Measurements from ENCODE around the gene EVL. TPM values are rescaled to one million over a fixed set of nuclear protein-coding genes. Genes with fewer than 3 reads are reported as not detected.

The EVL gene
- polyA plus RNA-seq, 3 donors, result 143 to 178 (median 162) TPM

DNA sequence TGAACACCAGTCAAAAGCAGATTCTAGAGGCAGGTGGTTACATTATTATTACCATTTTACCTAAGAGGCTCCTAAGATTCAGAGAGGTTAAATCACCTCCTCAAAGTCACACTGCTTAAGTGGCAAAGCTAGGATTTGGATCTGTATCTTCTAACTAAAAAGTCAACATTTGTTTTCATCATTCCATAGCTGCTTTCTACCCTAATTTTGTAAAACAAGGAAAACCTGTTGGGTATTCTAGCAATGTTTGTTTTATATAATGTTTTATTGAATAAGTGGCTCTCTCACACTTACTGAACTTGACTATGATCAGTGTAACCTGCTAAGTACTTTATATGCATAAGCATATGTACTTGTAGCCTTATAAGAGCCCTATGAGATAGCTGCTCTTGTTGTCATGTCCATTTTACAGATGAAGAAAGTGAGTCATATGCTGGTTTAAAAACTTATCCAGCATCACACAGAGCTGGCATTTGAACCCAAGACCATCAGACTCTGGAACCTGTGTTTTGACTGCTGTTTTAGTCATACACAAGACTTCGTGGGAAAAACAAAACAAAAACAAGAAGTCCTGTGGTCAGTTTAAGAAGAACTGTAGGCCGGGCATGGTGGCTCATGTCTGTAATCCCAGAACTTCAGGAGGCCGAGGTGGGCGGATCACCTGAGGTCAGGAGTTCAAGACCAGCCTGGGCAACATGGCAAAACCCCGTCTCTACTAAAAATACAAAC, 31.7 kb upstream of the EVL start:
- no peak for DNase-seq

DNA sequence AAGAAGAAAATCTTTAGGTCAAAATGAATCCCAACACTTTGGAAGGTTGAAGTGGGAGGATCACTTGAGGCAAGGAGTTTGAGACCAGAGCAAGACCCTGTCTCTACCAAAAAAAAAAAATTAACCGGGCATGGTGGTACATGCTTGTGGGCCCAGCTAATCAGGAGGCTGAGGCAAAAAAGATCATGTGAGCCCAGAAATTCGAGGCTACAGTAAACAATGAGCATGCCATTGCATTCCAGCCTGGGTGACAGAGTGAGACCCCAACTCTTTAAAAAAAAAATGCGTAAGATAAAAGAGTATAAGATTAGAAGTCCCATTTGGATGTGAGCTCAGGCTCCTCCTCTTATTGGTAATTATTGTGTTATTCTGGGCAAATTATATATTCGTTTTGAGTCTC, 30.8 kb upstream of the EVL start:
- DNase-seq, result no peak

DNA sequence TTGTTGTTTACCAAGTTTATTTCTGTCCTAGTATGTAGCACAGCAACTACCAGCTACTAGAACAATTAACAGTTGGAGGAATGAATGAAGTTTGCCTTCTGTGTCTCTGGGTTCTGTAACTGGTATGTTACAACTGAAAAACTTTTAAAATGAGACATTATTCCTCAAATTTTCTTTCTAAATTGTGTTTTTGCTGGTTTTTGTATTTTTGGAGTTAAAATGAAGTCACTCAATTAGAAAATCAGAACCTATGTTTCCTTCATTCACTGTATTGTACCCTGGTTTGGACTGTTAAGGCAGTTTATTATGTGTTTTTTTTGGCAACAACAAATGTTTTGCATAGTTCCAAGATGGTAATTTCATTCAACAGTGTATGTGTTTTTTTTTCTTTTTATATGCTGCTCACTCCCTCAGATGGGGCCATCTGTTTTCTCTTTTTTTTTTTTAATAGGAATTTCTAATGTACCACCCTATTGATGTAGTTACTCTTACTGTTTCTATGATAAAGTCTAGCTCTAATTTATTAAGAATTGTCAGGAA, 30.2 kb upstream of the EVL start:
- no peak for DNase-seq

GRCh38 chr14:100035700-100036099, 29.5 kb upstream of the EVL start:
- DNase-seq, result no peak

- no peak for DNase-seq
These were observed 27.9 kb upstream of the EVL start for GRCh38 chr14:100037353-100037752.

GRCh38 chr14:100038065-100038464, 27.2 kb upstream of the EVL start:
- DNase-seq, result no peak

- no peak for DNase-seq
These were observed 25.3 kb upstream of the EVL start for GRCh38 chr14:100039903-100040302.

DNA sequence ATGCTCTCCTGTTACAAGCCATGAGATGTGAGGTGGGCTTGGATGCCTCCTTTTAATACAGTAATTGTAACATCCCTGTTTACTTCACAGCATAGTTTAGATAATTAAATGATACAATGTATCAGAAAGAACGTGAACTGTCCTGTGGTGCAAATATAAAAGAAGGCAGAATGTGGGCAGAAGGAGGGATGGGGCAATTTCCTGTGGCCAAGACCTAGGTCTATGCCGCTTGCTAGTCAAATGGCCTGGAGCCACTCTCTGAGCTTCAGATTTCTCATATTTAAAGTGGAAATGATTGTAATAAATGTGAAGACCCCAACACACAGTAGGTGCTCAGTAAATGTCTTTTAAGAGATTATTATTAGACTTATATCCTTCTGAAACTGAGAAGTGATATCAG, 24.0 kb upstream of the EVL start:
- no peak for DNase-seq

- no peak for DNase-seq
These were observed 22.9 kb upstream of the EVL start for GRCh38 chr14:100042286-100042685.

DNA sequence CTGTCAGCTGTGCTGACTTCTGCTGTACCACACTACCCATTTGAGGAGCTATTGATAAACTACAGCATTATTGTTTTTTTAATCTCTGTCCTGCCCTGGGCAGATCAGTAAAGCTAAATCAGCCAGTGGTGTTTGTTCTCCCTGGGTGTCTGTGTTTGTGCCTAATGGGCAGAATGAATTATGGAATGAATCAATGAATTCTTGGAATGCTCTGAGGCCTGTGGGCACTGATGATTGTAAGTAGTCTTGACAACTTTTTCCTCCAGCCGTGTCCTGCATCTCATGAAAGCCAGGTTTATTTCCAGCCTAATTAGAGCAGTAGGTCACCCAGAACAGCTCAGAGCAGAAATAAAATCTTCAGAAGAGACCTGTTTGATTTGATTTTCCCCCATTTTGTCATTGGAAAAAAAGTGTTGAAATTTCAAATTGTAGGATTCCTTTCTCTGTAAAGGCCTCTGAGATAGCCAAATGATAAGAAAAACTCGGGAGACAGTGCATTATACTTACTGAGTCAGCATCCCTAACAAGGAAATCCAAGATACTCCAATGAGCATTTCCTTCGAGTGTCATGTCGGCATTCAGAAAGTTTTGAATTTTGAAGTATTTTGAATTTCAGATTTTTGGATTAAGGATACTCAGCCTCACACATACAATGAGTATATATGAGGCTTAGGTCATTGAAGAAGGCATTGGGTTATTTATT, 19.4 kb upstream of the EVL start:
- DNase-seq, result no peak

DNA sequence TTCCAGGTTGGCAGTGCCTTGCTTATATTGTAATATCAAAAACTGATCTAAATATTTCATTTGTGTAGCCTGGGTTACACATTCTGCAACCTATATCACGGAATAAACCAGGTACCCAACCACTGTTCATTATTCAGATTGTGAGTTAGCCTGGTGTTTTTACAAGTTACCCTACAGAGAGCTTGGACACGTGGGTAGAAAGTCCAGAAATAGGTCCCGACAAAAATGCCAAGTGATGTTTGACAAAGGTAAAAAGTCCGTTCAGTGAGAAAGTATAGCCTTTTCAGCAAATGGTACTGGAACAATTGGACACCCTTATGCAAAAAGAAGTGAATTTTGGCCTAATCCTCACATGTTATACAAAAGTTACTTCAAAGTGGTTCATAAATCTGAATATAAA, 17.6 kb upstream of the EVL start:
- no peak for DNase-seq

DNA sequence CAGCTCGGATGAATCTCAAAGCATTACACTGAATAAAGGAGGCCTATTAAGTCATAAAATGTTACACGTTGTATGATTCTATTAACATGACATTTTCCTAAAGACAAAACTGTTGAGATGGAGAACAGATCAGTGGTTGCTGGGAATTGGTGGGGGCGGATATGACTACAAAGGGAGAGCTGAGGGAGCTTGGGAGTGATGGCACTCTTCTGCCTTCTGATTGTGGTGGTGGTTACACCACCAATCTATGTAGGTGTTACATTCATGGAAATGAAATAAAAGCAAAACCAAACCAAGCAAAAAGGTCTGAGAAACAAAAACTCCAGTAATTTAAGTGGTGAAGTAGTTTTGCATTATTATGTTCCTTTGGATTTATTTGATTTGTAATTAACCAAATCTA, 16.4 kb upstream of the EVL start:
- DNase-seq, result no peak

- DNase-seq, result no peak
These were observed 16.0 kb upstream of the EVL start for GRCh38 chr14:100049220-100049619.

DNA sequence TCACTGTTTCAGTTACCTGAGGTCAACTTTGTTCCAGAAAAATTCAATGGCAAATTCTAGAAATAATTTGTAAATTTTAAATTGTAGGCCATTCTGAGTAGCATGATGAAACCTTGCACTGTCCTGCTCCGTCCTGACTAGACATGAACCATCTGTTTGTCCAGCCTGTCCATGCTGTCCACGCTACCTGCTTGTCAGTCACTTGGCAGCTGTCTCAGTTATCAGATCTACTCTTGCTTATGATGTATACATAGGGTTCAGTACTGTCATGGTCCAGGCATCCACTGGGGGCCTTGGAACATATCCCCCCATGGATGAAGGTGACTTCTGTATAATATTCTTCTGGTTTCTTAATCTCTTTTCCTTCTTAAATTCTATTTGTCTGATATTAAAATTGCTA, 14.1 kb upstream of the EVL start:
- no peak for DNase-seq

DNA sequence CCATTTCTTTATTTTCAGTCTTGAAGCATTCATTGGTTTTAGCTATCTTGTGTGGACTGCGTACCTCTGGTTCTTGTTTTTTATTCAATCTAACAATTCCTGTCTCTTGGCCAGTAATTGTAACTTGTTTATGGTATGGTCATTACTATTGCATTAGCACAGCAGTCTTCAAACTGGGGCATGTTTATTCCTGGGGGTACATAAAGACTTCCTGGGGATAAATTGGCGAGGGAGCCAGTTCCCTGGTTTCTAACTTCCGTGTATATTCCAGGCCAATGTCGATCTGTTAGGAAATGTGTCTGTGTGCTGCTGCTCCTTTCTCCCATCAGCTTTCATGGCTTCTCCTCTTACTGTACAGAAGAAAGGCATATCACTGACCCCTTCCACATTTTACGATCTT, 13.7 kb upstream of the EVL start:
- DNase-seq, result no peak

DNA sequence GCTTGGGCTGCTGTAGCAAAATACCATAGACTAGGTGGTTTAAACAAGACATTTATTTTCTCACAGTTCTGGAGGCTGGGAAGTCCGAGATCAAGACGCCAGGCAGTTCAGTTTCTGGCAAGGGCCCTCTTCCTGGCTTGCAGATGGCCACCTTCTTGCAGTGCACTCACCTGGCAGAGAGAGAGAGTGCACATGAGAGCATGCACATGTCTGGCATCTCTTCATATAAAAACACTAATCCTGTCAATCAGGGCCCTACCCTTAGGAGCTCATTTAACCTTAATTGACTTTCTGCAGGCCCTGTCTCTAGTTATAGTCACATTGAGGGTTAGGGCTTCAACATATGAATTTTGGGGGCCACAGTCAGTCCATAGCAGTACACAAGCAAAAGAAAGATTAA, 12.4 kb upstream of the EVL start:
- no peak for DNase-seq

DNA sequence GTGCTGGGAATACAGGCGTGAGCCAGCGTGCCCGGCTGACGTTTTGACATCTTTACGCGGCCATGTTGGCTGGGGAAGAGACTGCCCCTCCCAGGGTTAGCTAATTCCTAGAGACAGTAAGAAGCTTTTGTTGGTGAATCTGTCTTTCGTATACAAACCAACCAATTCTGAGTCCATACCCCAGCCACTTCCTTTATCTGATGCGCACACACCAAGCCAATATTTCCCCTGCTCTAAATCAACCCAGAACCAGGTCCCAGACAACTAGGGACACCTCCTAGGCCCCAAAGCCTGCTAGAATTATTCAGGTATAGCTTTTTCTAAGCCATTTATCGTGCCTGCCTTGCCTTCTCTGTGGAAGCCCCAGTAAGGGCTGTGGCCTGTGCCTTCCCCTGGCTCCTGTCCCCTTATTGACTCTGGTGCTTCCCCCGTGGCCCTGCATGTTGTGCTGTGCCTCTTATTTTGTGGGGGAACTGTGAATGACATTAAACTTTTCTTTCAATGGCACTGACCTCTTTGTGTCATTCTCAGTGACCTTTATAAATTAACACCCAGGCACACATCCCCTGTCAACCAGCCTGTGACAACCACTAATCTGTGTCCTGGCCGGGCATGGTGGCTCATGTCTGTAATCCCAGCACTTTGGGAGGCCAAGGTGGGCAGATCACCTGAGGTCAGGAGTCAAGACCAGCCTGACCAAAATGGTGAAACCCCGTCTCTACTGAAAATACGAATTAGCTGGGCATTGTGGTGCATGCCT, 10.7 kb upstream of the EVL start:
- DNase-seq, result no peak

DNA sequence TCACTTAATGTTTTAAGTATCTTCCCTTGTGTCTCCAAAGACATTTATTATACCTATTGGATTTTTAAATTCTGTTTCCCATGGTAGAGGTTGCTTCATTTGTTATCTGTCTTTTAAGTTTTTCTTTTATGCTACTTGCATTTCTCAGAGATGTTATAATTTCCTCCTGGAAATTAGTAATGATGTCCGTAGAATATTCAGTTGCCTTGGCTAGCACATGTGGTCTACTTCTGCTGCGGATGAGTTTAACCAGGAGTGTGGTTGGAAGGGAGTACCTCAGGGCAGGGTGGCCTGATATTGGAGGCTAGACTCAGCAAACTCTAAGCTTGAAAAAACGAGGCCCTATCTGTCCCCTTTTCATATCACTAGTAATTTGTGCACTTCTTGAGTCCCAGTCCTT, 8.8 kb upstream of the EVL start:
- DNase-seq, result no peak

- no peak for DNase-seq
These were observed 8.0 kb upstream of the EVL start for GRCh38 chr14:100056964-100057795.

GRCh38 chr14:100058777-100059437, 6.3 kb upstream of the EVL start:
- no peak for DNase-seq

- DNase-seq, result no peak
These were observed 5.8 kb upstream of the EVL start for GRCh38 chr14:100059438-100059781.

Measured in renal pelvis (tissue), 4 donors.